NCI-H2196 (cell line): Measurements from ENCODE around the gene PGM1.

ENCODE experiments used
- DNase-seq: peaks from one replicate; lab custom pipeline; 2025; ENCODE audit not compliant: unreplicated experiment; lab: John Stamatoyannopoulos, UW

PGM1 gene

GRCh38 chr1:63663873-63664272, 70.7 kb downstream of the PGM1 start:
- no peak for DNase-seq

- no peak for DNase-seq
Measured at GRCh38 chr1:63664742-63665141, 71.5 kb downstream of the PGM1 start.

- no peak for DNase-seq
Measured at GRCh38 chr1:63665410-63665809, 72.2 kb downstream of the PGM1 start.

GRCh38 chr1:63665824-63666223, 72.6 kb downstream of the PGM1 start:
- DNase-seq: no peak

- DNase-seq: no peak
Measured at GRCh38 chr1:63668298-63668697, 75.1 kb downstream of the PGM1 start.

GRCh38 chr1:63669151-63669961, 76.1 kb downstream of the PGM1 start:
- no peak for DNase-seq

GRCh38 chr1:63670164-63670563, 77.0 kb downstream of the PGM1 start:
- no peak for DNase-seq

GRCh38 chr1:63671514-63671913, 78.3 kb downstream of the PGM1 start:
- no peak for DNase-seq

- DNase-seq: peak; percentile 86
Measured at GRCh38 chr1:63674238-63674864, 81.1 kb downstream of the PGM1 start.

- DNase-seq: no peak
Measured at GRCh38 chr1:63674865-63675419, 81.7 kb downstream of the PGM1 start.

GRCh38 chr1:63675420-63675931, 82.3 kb downstream of the PGM1 start:
- no peak for DNase-seq

- no peak for DNase-seq
Measured at GRCh38 chr1:63677497-63677896, 84.3 kb downstream of the PGM1 start.

GRCh38 chr1:63678200-63678599, 85.0 kb downstream of the PGM1 start:
- DNase-seq: no peak

- DNase-seq: no peak
Measured at GRCh38 chr1:63679076-63679475, 85.9 kb downstream of the PGM1 start.

- DNase-seq: no peak
Measured at GRCh38 chr1:63679589-63679988, 86.4 kb downstream of the PGM1 start.

GRCh38 chr1:63682936-63683335, 89.7 kb downstream of the PGM1 start:
- DNase-seq: no peak

GRCh38 chr1:63683759-63684158, 90.5 kb downstream of the PGM1 start:
- no peak for DNase-seq

- DNase-seq: no peak
Measured at GRCh38 chr1:63686696-63687095, 93.5 kb downstream of the PGM1 start.

GRCh38 chr1:63688302-63688890, 95.2 kb downstream of the PGM1 start:
- no peak for DNase-seq

- no peak for DNase-seq
Measured at GRCh38 chr1:63690966-63691700, 97.9 kb downstream of the PGM1 start.
